Loucy (cell line): ENCODE data around the gene PERP.

Experiments used
- CTCF ChIP-seq: fragments of 200-600 bp; sonication (generic); conservative IDR thresholded peaks from 2 replicates; pipeline ENCODE4 v1.5.1; 2014; ENCODE audit warnings: mild to moderate bottlenecking, antibody characterized with exemption, low read length
- EZH2phosphoT487 ChIP-seq: fragments of 200-600 bp; IDR thresholded peaks from 2 replicates; pipeline ENCODE4 v1.6.1; 2018; ENCODE audit warnings: antibody characterized with exemption, mild to moderate bottlenecking, moderate library complexity, borderline replicate concordance

DNA sequence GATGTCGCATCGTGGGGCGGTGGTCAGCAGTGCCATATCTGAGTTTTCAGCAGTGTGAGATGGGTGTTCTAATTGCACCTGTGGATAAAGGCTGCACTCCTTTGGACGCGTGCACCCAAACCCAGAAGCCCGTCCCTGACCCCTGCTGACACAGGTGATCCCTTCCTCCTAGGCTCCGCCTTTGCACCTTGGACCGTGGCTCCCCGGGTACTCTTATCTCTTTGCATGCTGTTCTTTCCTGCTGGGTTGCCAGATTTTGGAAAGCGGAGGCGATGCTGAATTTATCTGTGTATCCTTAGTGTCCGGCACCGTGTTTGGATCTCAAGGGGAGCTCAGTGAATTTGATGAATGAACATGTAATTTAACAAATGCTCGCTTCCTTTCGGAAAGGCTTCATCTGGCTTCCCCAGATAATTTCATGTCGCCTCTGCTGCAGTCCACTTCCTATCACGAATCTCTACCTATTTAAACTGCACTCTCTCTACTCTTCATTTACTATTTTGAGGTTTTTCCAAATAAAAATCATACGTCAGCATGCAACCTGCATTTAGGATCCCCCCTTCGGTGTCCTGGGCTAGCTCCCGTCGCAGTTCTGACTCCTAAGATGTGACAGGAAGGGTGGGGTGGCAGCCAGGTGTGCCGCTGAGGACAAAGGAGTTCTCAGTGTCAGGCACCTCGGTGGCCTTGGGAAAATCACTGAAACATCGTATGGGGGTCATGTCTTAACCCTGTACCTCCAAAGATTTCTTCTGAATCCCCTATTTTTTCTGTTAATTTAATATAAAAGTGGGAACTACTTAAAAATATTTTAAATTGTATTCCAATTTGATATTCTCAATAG lies 753 bp upstream of the PERP start:
- no peak for TF ChIP-seq EZH2phosphoT487
- TF ChIP-seq CTCF, result no peak
